Measurements from ENCODE around the gene ZCCHC7. TPM values are rescaled to one million over a fixed set of nuclear protein-coding genes. Genes with fewer than 3 reads are reported as not detected.

ZCCHC7 gene
- total RNA-seq, 1 donor = 32.6 TPM

DNA sequence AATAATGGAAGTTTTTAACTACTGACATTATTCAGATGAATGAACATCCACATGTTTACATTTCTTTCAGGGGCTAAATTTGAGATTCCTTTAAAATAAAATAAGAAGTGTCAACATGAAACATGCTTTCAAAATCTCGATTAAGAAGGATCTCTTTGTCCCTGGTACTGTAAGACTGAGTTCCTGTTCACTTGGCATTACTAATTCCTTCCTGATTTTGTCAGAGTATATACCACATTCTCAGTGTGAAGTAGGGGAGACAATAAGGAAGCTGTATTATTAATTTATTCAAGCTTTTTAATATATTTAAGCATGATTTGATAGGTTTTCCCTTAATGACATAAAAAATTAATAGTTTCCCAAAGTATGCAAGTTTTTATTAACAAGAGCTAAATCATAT, 220.6 kb downstream of the ZCCHC7 start:
- TF ChIP-seq, protein P1, sequence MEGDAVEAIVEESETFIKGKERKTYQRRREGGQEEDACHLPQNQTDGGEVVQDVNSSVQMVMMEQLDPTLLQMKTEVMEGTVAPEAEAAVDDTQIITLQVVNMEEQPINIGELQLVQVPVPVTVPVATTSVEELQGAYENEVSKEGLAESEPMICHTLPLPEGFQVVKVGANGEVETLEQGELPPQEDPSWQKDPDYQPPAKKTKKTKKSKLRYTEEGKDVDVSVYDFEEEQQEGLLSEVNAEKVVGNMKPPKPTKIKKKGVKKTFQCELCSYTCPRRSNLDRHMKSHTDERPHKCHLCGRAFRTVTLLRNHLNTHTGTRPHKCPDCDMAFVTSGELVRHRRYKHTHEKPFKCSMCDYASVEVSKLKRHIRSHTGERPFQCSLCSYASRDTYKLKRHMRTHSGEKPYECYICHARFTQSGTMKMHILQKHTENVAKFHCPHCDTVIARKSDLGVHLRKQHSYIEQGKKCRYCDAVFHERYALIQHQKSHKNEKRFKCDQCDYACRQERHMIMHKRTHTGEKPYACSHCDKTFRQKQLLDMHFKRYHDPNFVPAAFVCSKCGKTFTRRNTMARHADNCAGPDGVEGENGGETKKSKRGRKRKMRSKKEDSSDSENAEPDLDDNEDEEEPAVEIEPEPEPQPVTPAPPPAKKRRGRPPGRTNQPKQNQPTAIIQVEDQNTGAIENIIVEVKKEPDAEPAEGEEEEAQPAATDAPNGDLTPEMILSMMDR (IDR thresholded peaks at IDR 0.05; ENCODE audit: extremely low read depth, low read depth, low read length) = no peak
- no peak overlapping the region for H3K27ac ChIP-seq (ENCODE audit: low read depth, low read length)
- no peaks in the 10 kb centered on the region for H3K4me1 ChIP-seq (ENCODE audit: insufficient read depth, low read length)
- H2AFZ ChIP-seq (ENCODE audit: low read length) = no peak overlapping the region
- no peaks in the 10 kb centered on the region for H3K27me3 ChIP-seq (ENCODE audit: insufficient read depth, low read length)
- H3K79me2 ChIP-seq (ENCODE audit: insufficient read depth, low read length) = no peaks in the 10 kb centered on the region
- no peaks in the 10 kb centered on the region for H3K9me3 ChIP-seq (ENCODE audit: low read depth, low read length)
- no peak overlapping the region for H3K4me2 ChIP-seq (ENCODE audit: insufficient read depth, low read length)
- no peaks in the 10 kb centered on the region for H4K20me1 ChIP-seq (ENCODE audit: insufficient read depth, low read length)
- no peak for DNase-seq (ENCODE audit: insufficient read length, low spot score, missing footprints)
- H3K4me3 ChIP-seq (ENCODE audit: insufficient read depth, low read length) = no peak overlapping the region
- H3K36me3 ChIP-seq (ENCODE audit: insufficient read depth, low read length) = no peaks in the 10 kb centered on the region

DNA sequence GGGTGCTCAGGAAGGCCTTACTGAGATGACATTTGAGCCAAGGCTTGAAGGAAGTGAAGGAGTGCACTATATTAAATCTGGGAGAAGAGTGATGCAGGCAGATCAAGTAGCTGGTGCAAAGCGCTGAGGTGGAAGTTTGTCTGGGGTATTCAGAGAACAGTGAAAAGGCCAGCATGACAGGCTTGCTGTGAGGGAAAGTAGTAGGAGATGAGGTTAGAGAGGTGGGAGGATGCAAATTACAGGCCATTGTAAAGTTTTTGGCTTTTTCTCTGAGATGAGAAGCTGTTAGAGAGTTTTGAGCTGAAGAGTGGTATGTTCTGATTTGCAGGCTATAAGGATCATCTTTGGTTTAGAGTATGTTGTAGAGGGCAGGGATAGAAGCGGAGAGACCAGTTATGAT, 221.3 kb downstream of the ZCCHC7 start:
- no peak for DNase-seq (ENCODE audit: insufficient read length, low spot score, missing footprints)
- no peak overlapping the region for H3K27ac ChIP-seq (ENCODE audit: low read depth, low read length)
- no peaks in the 10 kb centered on the region for H3K4me1 ChIP-seq (ENCODE audit: insufficient read depth, low read length)
- no peak overlapping the region for H3K4me2 ChIP-seq (ENCODE audit: insufficient read depth, low read length)
- no peaks in the 10 kb centered on the region for H3K36me3 ChIP-seq (ENCODE audit: insufficient read depth, low read length)
- no peaks in the 10 kb centered on the region for H3K9me3 ChIP-seq (ENCODE audit: low read depth, low read length)
- no peaks in the 10 kb centered on the region for H4K20me1 ChIP-seq (ENCODE audit: insufficient read depth, low read length)
- H3K4me3 ChIP-seq (ENCODE audit: insufficient read depth, low read length) = no peak overlapping the region
- H2AFZ ChIP-seq (ENCODE audit: low read length) = no peak overlapping the region
- TF ChIP-seq, protein P1 (IDR thresholded peaks at IDR 0.05; ENCODE audit: extremely low read depth, low read depth, low read length) = no peak
- no peaks in the 10 kb centered on the region for H3K79me2 ChIP-seq (ENCODE audit: insufficient read depth, low read length)
- no peaks in the 10 kb centered on the region for H3K27me3 ChIP-seq (ENCODE audit: insufficient read depth, low read length)

DNA sequence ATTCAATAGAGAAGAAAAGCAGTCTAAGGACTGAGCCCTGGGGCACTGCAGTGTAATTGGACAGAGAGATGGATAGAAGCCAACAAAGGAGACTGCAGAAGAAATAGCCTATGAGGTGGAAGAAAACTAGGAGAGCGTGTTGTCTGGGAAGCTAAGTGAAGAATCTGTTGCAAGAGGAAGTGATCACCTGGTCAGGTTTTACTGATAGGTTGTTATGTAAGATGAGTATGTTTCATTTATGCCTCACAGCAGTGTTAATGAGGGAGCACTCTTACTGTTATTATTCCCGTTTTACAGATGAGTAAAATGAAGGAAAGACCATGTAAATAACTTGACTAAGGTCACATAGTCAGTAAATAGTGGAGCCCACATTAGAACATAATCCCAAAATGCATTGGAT, 222.1 kb downstream of the ZCCHC7 start:
- no peaks in the 10 kb centered on the region for H3K27me3 ChIP-seq (ENCODE audit: insufficient read depth, low read length)
- no peaks in the 10 kb centered on the region for H3K79me2 ChIP-seq (ENCODE audit: insufficient read depth, low read length)
- no peaks in the 10 kb centered on the region for H3K36me3 ChIP-seq (ENCODE audit: insufficient read depth, low read length)
- TF ChIP-seq, protein P1 (IDR thresholded peaks at IDR 0.05; ENCODE audit: extremely low read depth, low read depth, low read length) = no peak
- no peak overlapping the region for H3K27ac ChIP-seq (ENCODE audit: low read depth, low read length)
- no peaks in the 10 kb centered on the region for H3K4me1 ChIP-seq (ENCODE audit: insufficient read depth, low read length)
- no peaks in the 10 kb centered on the region for H3K9me3 ChIP-seq (ENCODE audit: low read depth, low read length)
- H3K4me3 ChIP-seq (ENCODE audit: insufficient read depth, low read length) = no peak overlapping the region
- no peak for DNase-seq (ENCODE audit: insufficient read length, low spot score, missing footprints)
- H3K4me2 ChIP-seq (ENCODE audit: insufficient read depth, low read length) = no peak overlapping the region
- H2AFZ ChIP-seq (ENCODE audit: low read length) = no peak overlapping the region
- H4K20me1 ChIP-seq (ENCODE audit: insufficient read depth, low read length) = no peaks in the 10 kb centered on the region

DNA sequence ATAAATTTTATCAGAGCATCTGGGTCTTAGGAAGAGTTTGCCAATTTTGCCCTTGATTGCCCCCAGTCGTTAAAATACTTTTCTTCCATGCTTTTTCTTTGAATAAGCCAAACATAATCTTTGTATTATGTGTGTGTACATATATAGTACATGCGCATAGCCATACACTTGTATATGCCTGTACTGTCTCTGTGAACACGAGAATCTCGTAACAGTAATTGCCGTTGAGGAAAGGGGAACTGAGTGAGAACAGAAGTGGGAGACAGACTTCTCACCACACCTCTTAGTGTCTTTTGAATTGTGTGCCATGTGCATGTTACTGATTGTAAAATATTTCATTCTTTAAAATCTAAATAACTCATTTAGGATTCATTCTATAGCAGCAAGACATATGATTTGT, 222.5 kb downstream of the ZCCHC7 start:
- Histone ChIP-seq H4K20me1 (ENCODE audit: insufficient read depth, low read length) (no peaks in the 10 kb centered on the region), H3K4me1 (ENCODE audit: insufficient read depth, low read length) (no peaks in the 10 kb centered on the region), H3K36me3 (ENCODE audit: insufficient read depth, low read length) (no peaks in the 10 kb centered on the region), H3K27me3 (ENCODE audit: insufficient read depth, low read length) (no peaks in the 10 kb centered on the region), H3K4me3 (ENCODE audit: insufficient read depth, low read length) (no peak overlapping the region), H3K27ac (ENCODE audit: low read depth, low read length) (no peak overlapping the region), H3K9me3 (ENCODE audit: low read depth, low read length) (no peaks in the 10 kb centered on the region), H2AFZ (ENCODE audit: low read length) (no peak overlapping the region), H3K79me2 (ENCODE audit: insufficient read depth, low read length) (no peaks in the 10 kb centered on the region), H3K4me2 (ENCODE audit: insufficient read depth, low read length) (no peak overlapping the region)
- TF ChIP-seq, protein P1 (IDR thresholded peaks at IDR 0.05; ENCODE audit: extremely low read depth, low read depth, low read length) = no peak
- no peak for DNase-seq (ENCODE audit: insufficient read length, low spot score, missing footprints)
